Activated CD4-positive, alpha-beta T cell treated with anti-CD3 and anti-CD28 coated beads for 1 hour (primary cell): Measurements from ENCODE around the gene ENTREP3.
A peak's percentile ranks its signal among the peaks of the same experiment; 100 is the strongest.
"Not testable (repeated sequence)": the region's sequence is repeated elsewhere in the genome, so short reads cannot be mapped to it uniquely, and the experiment has no call there.

Experiments
- DNase-seq: peaks from one replicate; pipeline ENCODE4 v3.0.0-alpha.2; 2020

ENTREP3 gene

GRCh38 chr1:155250246-155250632 lies 5.0 kb downstream of the ENTREP3 start:
- DNase-seq: no peak

- no peak for DNase-seq
Measured at GRCh38 chr1:155247667-155248553, 7.4 kb downstream of the ENTREP3 start.

- DNase-seq: not testable (repeated sequence)
Measured at GRCh38 chr1:155246796-155247195, 8.5 kb downstream of the ENTREP3 start.

GRCh38 chr1:155245163-155245524 lies 10.1 kb downstream of the ENTREP3 start:
- no peak for DNase-seq

- DNase-seq: peak; percentile 85
Measured at GRCh38 chr1:155244368-155245162, 10.7 kb downstream of the ENTREP3 start.

GRCh38 chr1:155242805-155243358 lies 12.4 kb downstream of the ENTREP3 start:
- no peak for DNase-seq

- DNase-seq: no peak
Measured at GRCh38 chr1:155241841-155242264, 13.4 kb downstream of the ENTREP3 start.

GRCh38 chr1:155241069-155241679 lies 14.1 kb downstream of the ENTREP3 start:
- peak; percentile 43 for DNase-seq

GRCh38 chr1:155236451-155236850 lies 18.8 kb downstream of the ENTREP3 start:
- no peak for DNase-seq

- not testable (repeated sequence) for DNase-seq
Measured at GRCh38 chr1:155235375-155235774, 19.9 kb downstream of the ENTREP3 start.

- not testable (repeated sequence) for DNase-seq
Measured at GRCh38 chr1:155233502-155233901, 21.8 kb downstream of the ENTREP3 start.

GRCh38 chr1:155232001-155232978 lies 23.0 kb downstream of the ENTREP3 start:
- not testable (repeated sequence) for DNase-seq

- DNase-seq: not testable (repeated sequence)
Measured at GRCh38 chr1:155231302-155231701, 24.0 kb downstream of the ENTREP3 start.

- DNase-seq: no peak
Measured at GRCh38 chr1:155228096-155228427, 27.2 kb downstream of the ENTREP3 start.

GRCh38 chr1:155227261-155228095 lies 27.8 kb downstream of the ENTREP3 start:
- DNase-seq: peak; percentile 96

- DNase-seq: no peak
Measured at GRCh38 chr1:155226910-155227260, 28.4 kb downstream of the ENTREP3 start.

GRCh38 chr1:155226188-155226909 lies 28.9 kb downstream of the ENTREP3 start:
- peak; percentile 72 for DNase-seq

- not testable (repeated sequence) for DNase-seq
Measured at GRCh38 chr1:155225404-155225759, 29.9 kb downstream of the ENTREP3 start.

- no peak for DNase-seq
Measured at GRCh38 chr1:155223047-155223446, 32.2 kb downstream of the ENTREP3 start.

GRCh38 chr1:155220211-155220965 lies 34.9 kb downstream of the ENTREP3 start:
- not testable (repeated sequence) for DNase-seq
